22Rv1 (cell line): ENCODE measurements around the gene C11orf54.
A peak's percentile ranks its signal among the peaks of the same experiment; 100 is the strongest.

Experiments used
- H3K27ac ChIP-seq: fragments of 450-650 bp; 2 replicates; pipeline ENCODE4 v1.5.1; 2017
- ZFX ChIP-seq: fragments of 450-650 bp; IDR thresholded peaks from 2 replicates; pipeline ENCODE4 v1.6.1; 2017; ENCODE audit warnings: antibody characterized with exemption, borderline replicate concordance
- TF ChIP-seq, protein P1 (sequence below): fragments of 450-650 bp; IDR thresholded peaks from 2 replicates; pipeline ENCODE4 v1.5.1; 2017; ENCODE audit warnings: mild to moderate bottlenecking

C11orf54 gene

DNA sequence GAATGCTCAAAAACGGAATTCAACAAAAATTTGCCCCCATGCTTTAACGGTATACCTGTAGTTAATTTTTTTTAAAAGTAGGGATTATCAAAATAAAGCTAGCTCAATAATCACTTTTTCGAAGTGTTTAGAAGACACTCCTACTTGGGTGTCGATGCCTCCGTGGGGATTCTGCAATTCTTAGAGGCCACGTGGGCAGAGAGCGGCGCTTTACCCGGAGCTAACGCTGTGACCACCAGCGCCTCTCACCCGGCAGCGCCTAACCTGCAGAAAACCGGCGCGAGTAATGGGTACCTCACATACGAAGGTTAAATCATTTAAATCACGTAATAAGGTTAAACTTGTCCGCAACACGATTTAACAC, 760 bp upstream of the C11orf54 start:
- peak overlapping the region; percentile 94 for H3K27ac ChIP-seq
- TF ChIP-seq ZFX = no peak
- TF ChIP-seq, protein P1, sequence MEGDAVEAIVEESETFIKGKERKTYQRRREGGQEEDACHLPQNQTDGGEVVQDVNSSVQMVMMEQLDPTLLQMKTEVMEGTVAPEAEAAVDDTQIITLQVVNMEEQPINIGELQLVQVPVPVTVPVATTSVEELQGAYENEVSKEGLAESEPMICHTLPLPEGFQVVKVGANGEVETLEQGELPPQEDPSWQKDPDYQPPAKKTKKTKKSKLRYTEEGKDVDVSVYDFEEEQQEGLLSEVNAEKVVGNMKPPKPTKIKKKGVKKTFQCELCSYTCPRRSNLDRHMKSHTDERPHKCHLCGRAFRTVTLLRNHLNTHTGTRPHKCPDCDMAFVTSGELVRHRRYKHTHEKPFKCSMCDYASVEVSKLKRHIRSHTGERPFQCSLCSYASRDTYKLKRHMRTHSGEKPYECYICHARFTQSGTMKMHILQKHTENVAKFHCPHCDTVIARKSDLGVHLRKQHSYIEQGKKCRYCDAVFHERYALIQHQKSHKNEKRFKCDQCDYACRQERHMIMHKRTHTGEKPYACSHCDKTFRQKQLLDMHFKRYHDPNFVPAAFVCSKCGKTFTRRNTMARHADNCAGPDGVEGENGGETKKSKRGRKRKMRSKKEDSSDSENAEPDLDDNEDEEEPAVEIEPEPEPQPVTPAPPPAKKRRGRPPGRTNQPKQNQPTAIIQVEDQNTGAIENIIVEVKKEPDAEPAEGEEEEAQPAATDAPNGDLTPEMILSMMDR = peak; percentile 12; the same call in 1 of the 2 replicates

DNA sequence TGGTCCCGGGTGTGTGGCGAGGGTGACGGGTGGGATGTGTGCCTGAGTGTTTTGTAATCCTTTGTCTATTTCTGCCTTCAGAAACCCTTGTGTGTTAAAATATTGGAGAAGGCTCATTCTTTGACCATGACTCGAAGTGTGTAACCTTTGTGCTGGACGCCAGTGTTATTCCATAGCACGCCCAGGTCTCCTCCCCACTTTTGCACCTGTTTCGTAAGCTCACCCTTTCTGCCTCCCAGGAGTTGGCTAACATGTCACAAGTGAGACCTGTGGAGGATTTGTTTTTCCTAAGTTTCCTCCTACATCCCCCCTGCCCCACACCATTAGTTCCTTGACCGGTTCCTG, 382 bp downstream of the C11orf54 start:
- H3K27ac ChIP-seq = peak overlapping the region; percentile 94
- TF ChIP-seq ZFX = no peak
- TF ChIP-seq, protein P1 = no peak

DNA sequence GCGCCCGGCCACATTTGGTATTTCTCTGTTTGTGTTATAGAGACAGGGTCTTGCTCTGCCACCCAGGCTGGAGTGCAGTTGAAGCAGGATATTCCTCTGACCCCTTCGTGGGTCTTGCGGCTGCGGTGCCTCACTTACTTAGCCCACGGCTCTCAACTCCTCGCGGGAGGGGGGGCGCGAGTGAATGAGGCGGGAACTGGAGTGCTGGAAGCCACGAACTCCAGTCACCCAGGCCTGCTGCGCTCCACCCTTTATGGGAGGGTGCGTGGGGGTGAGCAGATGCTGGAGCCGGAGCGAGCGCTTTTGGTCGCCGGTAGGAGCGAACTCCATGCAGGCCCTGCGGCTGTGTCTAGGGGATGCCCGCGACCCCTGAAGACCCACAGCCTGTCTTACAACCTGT, 1.8 kb downstream of the C11orf54 start:
- H3K27ac ChIP-seq = no peak overlapping the region
- TF ChIP-seq ZFX = no peak
- TF ChIP-seq, protein P1 = no peak

DNA sequence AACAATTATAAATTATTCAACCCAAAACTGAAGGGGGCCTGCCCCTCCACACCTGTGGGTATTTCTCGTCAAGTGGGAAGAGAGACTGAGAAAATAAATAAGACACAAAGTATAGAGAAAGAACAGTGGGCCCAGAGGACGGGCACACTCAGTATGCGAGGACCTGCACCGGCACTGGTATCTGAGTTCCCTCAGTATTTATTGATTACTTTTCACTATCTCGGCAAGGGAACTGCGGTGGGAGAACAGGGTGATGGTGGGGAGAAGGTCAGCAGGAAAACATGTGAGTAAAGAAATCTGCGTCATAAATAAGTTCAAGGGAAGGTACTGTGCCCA, 3.2 kb downstream of the C11orf54 start:
- TF ChIP-seq, protein P1 = no peak
- no peak for TF ChIP-seq ZFX
- H3K27ac ChIP-seq = peak overlapping the region; percentile 72

DNA sequence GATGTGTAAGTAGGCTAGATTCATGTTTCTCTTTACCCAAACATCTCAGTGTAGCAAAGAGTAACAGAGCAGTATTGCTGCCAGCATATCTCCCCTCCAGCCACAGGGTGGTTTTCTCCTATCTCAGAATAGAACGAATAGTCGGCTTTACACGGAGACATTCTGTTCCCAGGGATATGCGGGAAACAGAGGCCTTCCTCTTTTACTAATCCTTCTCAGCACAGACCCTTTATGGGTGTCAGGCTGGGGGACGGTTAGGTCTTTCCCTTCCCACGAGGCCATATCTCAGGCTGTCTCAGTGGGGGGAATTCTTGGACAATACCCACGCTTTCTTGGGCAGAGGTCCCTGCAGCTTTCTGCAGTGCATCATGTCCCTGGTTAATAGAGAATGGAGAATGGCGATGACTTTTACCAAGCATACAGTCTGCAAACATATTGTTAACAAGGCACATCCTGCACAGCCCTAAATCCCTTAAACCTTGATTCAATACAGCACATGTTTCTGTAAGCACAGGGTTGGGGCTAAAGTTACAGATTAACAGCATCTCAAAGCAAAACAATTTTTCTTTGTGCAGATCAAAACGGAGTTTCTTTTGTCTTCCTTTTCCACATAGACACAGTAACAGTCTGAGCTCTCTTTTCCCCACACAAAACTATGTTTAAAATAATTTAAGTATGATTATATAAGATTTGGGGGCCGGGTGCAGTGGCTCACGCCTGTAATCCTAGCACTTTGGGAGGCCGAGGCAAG, 3.7 kb downstream of the C11orf54 start:
- H3K27ac ChIP-seq = peak overlapping the region; percentile 72

DNA sequence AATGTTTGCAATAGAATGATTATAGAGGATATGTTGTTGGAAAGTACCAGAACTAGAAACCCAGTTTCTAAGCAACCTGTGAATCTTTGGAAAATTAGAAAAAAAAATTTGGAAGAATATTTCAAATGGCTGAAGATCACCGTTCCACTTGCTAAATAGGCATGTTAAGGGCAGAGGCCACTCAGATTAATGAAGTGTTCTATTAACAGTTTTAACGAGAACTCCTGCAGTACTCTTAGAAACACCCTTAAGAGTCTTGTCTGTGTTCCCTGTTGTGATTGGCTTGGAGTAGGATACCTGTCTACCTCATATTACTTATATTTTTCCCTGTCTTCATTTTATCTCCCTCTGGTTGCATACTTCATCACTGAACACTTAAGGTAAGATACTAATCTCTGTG, 4.6 kb downstream of the C11orf54 start:
- no peak for TF ChIP-seq ZFX
- TF ChIP-seq, protein P1 = no peak

DNA sequence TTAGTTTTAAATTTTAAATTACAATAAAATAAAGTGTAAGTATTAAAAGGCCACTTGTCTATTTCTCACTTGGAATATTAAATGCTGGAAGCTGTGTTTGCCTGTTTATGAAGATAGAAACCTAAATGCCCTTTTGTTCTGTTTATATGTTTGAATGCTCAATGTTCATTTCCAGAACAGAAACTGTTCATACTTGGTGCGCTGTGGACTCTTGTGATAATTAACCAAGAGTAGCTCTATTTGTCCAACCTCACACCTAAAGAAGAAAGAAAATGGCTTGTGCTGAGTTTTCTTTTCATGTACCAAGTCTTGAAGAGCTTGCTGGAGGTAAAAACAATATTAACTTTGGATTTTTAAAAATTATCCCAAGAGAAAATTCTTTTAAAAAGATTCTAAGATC, 5.7 kb downstream of the C11orf54 start:
- no peak overlapping the region for H3K27ac ChIP-seq
- TF ChIP-seq, protein P1 = no peak
- TF ChIP-seq ZFX = no peak

More for the DNA sequence above, 4.6 kb downstream of the C11orf54 start:
- H3K27ac ChIP-seq = peak overlapping the region; percentile 72

DNA sequence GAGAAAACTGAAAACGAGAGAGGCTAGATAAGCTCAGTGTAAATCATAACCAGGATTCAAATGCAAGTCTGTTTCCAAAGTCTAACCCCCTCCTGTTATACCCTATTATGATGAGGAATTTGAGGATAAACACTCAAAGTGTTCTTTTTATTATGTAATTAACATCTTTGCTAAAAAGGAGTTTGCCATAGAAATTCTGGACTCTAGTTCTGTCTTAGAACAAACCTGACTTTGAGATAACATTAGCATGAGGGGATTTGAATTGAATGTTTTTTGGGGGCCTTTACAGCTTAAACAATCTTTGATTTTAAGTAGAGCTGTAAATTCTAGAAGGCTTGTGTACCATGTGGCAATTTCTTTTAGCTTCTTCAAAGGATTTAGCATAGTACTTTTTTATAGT, 9.5 kb downstream of the C11orf54 start:
- H3K27ac ChIP-seq = no peak overlapping the region
- TF ChIP-seq ZFX = no peak
- TF ChIP-seq, protein P1 = no peak
